Measurements from ENCODE around the gene YAP1.

Gene YAP1

GRCh38 chr11:102109896-102110760 lies at the start of gene YAP1:
Gene YAP1, plus strand, starts transcription at chr11:102110447. Its CDS starts 402 bp downstream, at chr11:102110849.
- Histone ChIP-seq H3K27me3 (ENCODE audit: control insufficient read depth in 2 of 2, insufficient read depth in 2 of 2, low read length in 2 of 2) (peaks cover 0 to 3% of the 10 kb centered on the region in 2 donors), H3K9ac (ENCODE audit: low read depth in 1 of 2, low read length in 2 of 2) (peak within 1 kb of the TSS; percentile 74 to 89), H3K4me1 (ENCODE audit: control insufficient read depth in 2 of 2, insufficient read depth in 2 of 2, low read length in 2 of 2) (peaks cover under 1 to 15% of the 10 kb centered on the region in 2 donors), H3K4me3 (ENCODE audit: low read length in 2 of 2) (peak within 1 kb of the TSS; percentile 81 to 90), H3K36me3 (ENCODE audit: control insufficient read depth in 2 of 2, insufficient read depth in 2 of 2, low read length in 2 of 2) (no peaks in the 10 kb centered on the region), H3K9me3 (ENCODE audit: control insufficient read depth in 2 of 2, low read length in 2 of 2) (no peaks in the 10 kb centered on the region), H3K27ac (ENCODE audit: low read depth in 2 of 2, low read length in 2 of 2) (peak within 1 kb of the TSS; percentile 89 to 90)

DNA sequence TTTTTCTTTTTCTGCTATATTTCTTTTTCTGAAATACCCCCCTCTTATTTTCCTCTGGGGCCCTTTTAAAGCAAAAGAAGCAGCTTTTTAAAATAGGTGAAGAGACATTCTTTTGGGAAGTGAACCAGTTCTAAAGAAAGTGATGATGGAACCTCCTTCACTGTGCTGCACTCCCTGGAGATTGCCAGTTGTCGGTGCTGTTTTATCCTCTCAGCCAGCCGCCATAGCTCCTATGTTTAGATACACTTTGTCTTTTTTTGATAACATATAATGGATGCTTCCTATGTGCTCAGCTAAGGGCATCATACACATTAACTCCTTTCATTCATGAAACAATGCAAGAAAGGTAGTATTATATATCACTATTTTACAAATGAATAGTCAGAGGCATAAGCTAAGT lies 49.0 kb upstream of the YAP1 start:
- Histone ChIP-seq H3K4me1 (ENCODE audit: control insufficient read depth in 2 of 2, insufficient read depth in 2 of 2, low read length in 2 of 2) (no peaks in the 10 kb centered on the region), H3K4me3 (ENCODE audit: low read length in 2 of 2) (no peak overlapping the region), H3K9me3 (ENCODE audit: control insufficient read depth in 2 of 2, low read length in 2 of 2) (no peaks in the 10 kb centered on the region), H3K9ac (ENCODE audit: low read depth in 1 of 2, low read length in 2 of 2) (no peak overlapping the region), H3K27ac (ENCODE audit: low read depth in 2 of 2, low read length in 2 of 2) (no peak overlapping the region), H3K27me3 (ENCODE audit: control insufficient read depth in 2 of 2, insufficient read depth in 2 of 2, low read length in 2 of 2) (no peaks in the 10 kb centered on the region), H3K36me3 (ENCODE audit: control insufficient read depth in 2 of 2, insufficient read depth in 2 of 2, low read length in 2 of 2) (no peaks in the 10 kb centered on the region)

GRCh38 chr11:102062106-102062505 lies 48.1 kb upstream of the YAP1 start:
- H3K9me3 ChIP-seq (ENCODE audit: control insufficient read depth in 2 of 2, low read length in 2 of 2): no peaks in the 10 kb centered on the region
- no peaks in the 10 kb centered on the region for H3K4me1 ChIP-seq (ENCODE audit: control insufficient read depth in 2 of 2, insufficient read depth in 2 of 2, low read length in 2 of 2)
- no peak overlapping the region for H3K4me3 ChIP-seq (ENCODE audit: low read length in 2 of 2)
- H3K36me3 ChIP-seq (ENCODE audit: control insufficient read depth in 2 of 2, insufficient read depth in 2 of 2, low read length in 2 of 2): no peaks in the 10 kb centered on the region
- H3K9ac ChIP-seq (ENCODE audit: low read depth in 1 of 2, low read length in 2 of 2): no peak overlapping the region
- H3K27ac ChIP-seq (ENCODE audit: low read depth in 2 of 2, low read length in 2 of 2): no peak overlapping the region
- no peaks in the 10 kb centered on the region for H3K27me3 ChIP-seq (ENCODE audit: control insufficient read depth in 2 of 2, insufficient read depth in 2 of 2, low read length in 2 of 2)

DNA sequence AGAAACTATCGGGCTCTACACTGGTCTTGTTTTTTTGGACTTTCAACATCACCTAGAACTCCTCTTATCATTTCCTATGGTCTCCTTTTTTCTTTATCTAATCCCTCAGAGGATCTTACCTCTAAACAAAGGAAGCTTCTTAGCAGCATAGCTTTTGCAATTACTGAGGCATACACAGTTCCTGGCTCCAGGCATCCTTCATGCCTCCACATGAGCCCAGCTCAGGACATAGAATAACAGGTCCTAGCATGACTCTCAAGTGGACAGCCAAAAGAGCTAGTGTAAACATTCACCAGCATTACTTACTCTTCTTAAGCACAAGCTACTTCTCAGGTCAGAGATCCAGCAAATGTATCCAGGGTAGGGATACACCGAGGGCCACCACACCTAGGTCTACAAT lies 45.9 kb upstream of the YAP1 start:
- H3K4me1 ChIP-seq (ENCODE audit: control insufficient read depth in 2 of 2, insufficient read depth in 2 of 2, low read length in 2 of 2): no peaks in the 10 kb centered on the region
- H3K36me3 ChIP-seq (ENCODE audit: control insufficient read depth in 2 of 2, insufficient read depth in 2 of 2, low read length in 2 of 2): no peaks in the 10 kb centered on the region
- no peaks in the 10 kb centered on the region for H3K27me3 ChIP-seq (ENCODE audit: control insufficient read depth in 2 of 2, insufficient read depth in 2 of 2, low read length in 2 of 2)
- no peaks in the 10 kb centered on the region for H3K9me3 ChIP-seq (ENCODE audit: control insufficient read depth in 2 of 2, low read length in 2 of 2)
- no peak overlapping the region for H3K4me3 ChIP-seq (ENCODE audit: low read length in 2 of 2)
- no peak overlapping the region for H3K27ac ChIP-seq (ENCODE audit: low read depth in 2 of 2, low read length in 2 of 2)
- H3K9ac ChIP-seq (ENCODE audit: low read depth in 1 of 2, low read length in 2 of 2): no peak overlapping the region

- Histone ChIP-seq H3K36me3 (ENCODE audit: control insufficient read depth in 2 of 2, insufficient read depth in 2 of 2, low read length in 2 of 2) (no peaks in the 10 kb centered on the region), H3K9me3 (ENCODE audit: control insufficient read depth in 2 of 2, low read length in 2 of 2) (no peaks in the 10 kb centered on the region), H3K27ac (ENCODE audit: low read depth in 2 of 2, low read length in 2 of 2) (no peak overlapping the region), H3K4me3 (ENCODE audit: low read length in 2 of 2) (no peak overlapping the region), H3K27me3 (ENCODE audit: control insufficient read depth in 2 of 2, insufficient read depth in 2 of 2, low read length in 2 of 2) (no peaks in the 10 kb centered on the region), H3K4me1 (ENCODE audit: control insufficient read depth in 2 of 2, insufficient read depth in 2 of 2, low read length in 2 of 2) (no peaks in the 10 kb centered on the region), H3K9ac (ENCODE audit: low read depth in 1 of 2, low read length in 2 of 2) (no peak overlapping the region)
Measured at GRCh38 chr11:102070766-102071165, 39.5 kb upstream of the YAP1 start.

- H3K9ac ChIP-seq (ENCODE audit: low read depth in 1 of 2, low read length in 2 of 2): no peak overlapping the region
- no peak overlapping the region for H3K4me3 ChIP-seq (ENCODE audit: low read length in 2 of 2)
- no peaks in the 10 kb centered on the region for H3K27me3 ChIP-seq (ENCODE audit: control insufficient read depth in 2 of 2, insufficient read depth in 2 of 2, low read length in 2 of 2)
- H3K9me3 ChIP-seq (ENCODE audit: control insufficient read depth in 2 of 2, low read length in 2 of 2): no peaks in the 10 kb centered on the region
- H3K36me3 ChIP-seq (ENCODE audit: control insufficient read depth in 2 of 2, insufficient read depth in 2 of 2, low read length in 2 of 2): no peaks in the 10 kb centered on the region
- no peaks in the 10 kb centered on the region for H3K4me1 ChIP-seq (ENCODE audit: control insufficient read depth in 2 of 2, insufficient read depth in 2 of 2, low read length in 2 of 2)
- H3K27ac ChIP-seq (ENCODE audit: low read depth in 2 of 2, low read length in 2 of 2): no peak overlapping the region
Measured at GRCh38 chr11:102071497-102072472, 38.5 kb upstream of the YAP1 start.

GRCh38 chr11:102073253-102073652 lies 37.0 kb upstream of the YAP1 start:
- H3K9me3 ChIP-seq (ENCODE audit: control insufficient read depth in 2 of 2, low read length in 2 of 2): no peaks in the 10 kb centered on the region
- no peak overlapping the region for H3K4me3 ChIP-seq (ENCODE audit: low read length in 2 of 2)
- no peak overlapping the region for H3K27ac ChIP-seq (ENCODE audit: low read depth in 2 of 2, low read length in 2 of 2)
- no peak overlapping the region for H3K9ac ChIP-seq (ENCODE audit: low read depth in 1 of 2, low read length in 2 of 2)
- H3K27me3 ChIP-seq (ENCODE audit: control insufficient read depth in 2 of 2, insufficient read depth in 2 of 2, low read length in 2 of 2): no peaks in the 10 kb centered on the region
- H3K4me1 ChIP-seq (ENCODE audit: control insufficient read depth in 2 of 2, insufficient read depth in 2 of 2, low read length in 2 of 2): no peaks in the 10 kb centered on the region
- H3K36me3 ChIP-seq (ENCODE audit: control insufficient read depth in 2 of 2, insufficient read depth in 2 of 2, low read length in 2 of 2): no peaks in the 10 kb centered on the region

GRCh38 chr11:102079625-102080024 lies 30.6 kb upstream of the YAP1 start:
- no peak overlapping the region for H3K4me3 ChIP-seq (ENCODE audit: low read length in 2 of 2)

GRCh38 chr11:102081313-102081712 lies 28.9 kb upstream of the YAP1 start:
- no peaks in the 10 kb centered on the region for H3K4me1 ChIP-seq (ENCODE audit: control insufficient read depth in 2 of 2, insufficient read depth in 2 of 2, low read length in 2 of 2)
- no peak overlapping the region for H3K27ac ChIP-seq (ENCODE audit: low read depth in 2 of 2, low read length in 2 of 2)
- no peak overlapping the region for H3K4me3 ChIP-seq (ENCODE audit: low read length in 2 of 2)
- no peaks in the 10 kb centered on the region for H3K9me3 ChIP-seq (ENCODE audit: control insufficient read depth in 2 of 2, low read length in 2 of 2)
- H3K9ac ChIP-seq (ENCODE audit: low read depth in 1 of 2, low read length in 2 of 2): no peak overlapping the region
- no peaks in the 10 kb centered on the region for H3K36me3 ChIP-seq (ENCODE audit: control insufficient read depth in 2 of 2, insufficient read depth in 2 of 2, low read length in 2 of 2)
- H3K27me3 ChIP-seq (ENCODE audit: control insufficient read depth in 2 of 2, insufficient read depth in 2 of 2, low read length in 2 of 2): no peaks in the 10 kb centered on the region

More at GRCh38 chr11:102079625-102080024, 30.6 kb upstream of the YAP1 start:
- no peaks in the 10 kb centered on the region for H3K4me1 ChIP-seq (ENCODE audit: control insufficient read depth in 2 of 2, insufficient read depth in 2 of 2, low read length in 2 of 2)
- H3K9ac ChIP-seq (ENCODE audit: low read depth in 1 of 2, low read length in 2 of 2): no peak overlapping the region
- H3K27me3 ChIP-seq (ENCODE audit: control insufficient read depth in 2 of 2, insufficient read depth in 2 of 2, low read length in 2 of 2): no peaks in the 10 kb centered on the region
- H3K27ac ChIP-seq (ENCODE audit: low read depth in 2 of 2, low read length in 2 of 2): no peak overlapping the region
- no peaks in the 10 kb centered on the region for H3K9me3 ChIP-seq (ENCODE audit: control insufficient read depth in 2 of 2, low read length in 2 of 2)
- H3K36me3 ChIP-seq (ENCODE audit: control insufficient read depth in 2 of 2, insufficient read depth in 2 of 2, low read length in 2 of 2): no peaks in the 10 kb centered on the region

Data from mucosa of rectum (tissue), 2 donors.